HG03280 (cell line): ENCODE results near the gene MINDY2.
"Not testable (repeated sequence)": the region's sequence is repeated elsewhere in the genome, so short reads cannot be mapped to it uniquely, and the experiment has no call there.

Source experiments
- ATAC-seq: cut with Tn5 transposase; IDR thresholded peaks from one replicate; pipeline ENCODE4 v1.9.1; 2021; ENCODE audit warnings: mild to moderate bottlenecking, moderate library complexity; ENCODE audit not compliant: unreplicated experiment

The MINDY2 gene

DNA sequence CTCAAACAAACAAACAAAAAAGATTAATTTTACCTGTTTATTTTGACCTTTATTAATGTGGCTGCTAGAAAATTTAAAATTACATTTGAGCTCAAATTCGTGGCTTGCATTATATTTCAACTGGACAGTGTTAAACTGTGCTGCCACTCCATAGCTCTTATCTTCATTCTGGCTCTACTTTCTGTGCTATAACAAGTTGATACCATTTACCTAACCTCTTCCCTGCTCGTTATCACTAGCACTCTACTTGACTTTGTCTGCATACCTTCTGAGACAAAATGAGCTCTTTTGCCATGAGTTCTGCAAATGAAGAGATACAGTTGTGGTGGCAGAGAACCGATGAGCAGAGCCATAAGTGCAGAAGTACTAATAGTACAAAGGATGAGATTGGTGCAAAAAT, 26.4 kb downstream of the MINDY2 start:
- ATAC-seq, result no peak

DNA sequence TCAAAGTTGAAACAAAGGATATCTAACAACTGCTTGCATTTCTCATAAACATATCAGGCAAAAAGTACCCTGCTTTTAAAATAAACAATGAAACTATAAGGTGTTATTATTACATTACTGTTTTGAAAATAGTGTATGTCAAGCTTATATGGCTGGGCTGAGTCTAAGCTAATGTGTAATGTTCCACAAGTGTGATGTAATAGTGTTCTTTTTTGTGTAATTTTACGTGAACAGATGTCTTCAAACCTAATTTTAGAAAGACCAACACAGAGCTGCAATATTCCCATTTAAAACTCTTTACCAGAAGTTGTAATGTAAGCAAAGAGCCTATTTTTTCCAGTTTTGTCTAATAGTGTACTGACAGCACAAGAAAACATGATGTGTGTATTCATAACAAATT, 34.0 kb downstream of the MINDY2 start:
- no peak for ATAC-seq

DNA sequence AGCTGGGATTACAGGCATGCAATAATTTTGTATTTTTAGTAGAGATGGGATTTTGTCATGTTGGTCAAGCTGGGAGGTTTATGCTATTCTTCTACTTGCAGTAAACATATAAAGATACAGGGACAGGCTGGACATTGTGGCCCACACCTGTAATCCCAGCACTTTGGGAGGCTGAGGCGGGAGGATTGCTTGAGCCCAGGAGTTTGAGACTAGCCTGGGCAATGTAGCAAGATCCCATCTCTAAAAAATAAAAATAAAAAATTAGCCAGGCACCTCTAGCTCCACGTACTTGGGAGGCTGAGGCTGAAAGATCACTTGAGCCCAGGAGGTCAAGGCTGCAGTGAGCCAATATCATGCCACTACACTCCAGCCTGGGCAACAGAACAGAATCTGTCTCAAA, 52.2 kb downstream of the MINDY2 start:
- not testable (repeated sequence) for ATAC-seq

DNA sequence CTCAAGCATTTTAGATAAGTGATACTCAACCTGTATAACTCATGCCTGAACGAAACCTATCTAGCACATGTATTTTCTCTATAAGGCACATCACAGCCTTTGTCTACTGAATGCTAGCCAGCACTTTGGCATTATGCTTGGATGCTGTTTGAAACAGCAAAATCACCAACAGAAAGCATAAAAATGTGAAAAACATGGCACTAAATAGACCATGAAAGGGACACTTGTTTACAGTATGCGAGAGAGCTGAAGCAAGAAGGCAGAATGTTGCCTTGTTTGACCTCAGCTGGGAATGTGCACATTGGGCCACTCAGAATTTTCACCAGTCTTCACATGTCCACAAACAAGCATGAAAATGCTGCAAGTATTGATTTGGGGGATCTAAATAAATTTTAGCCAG, 59.5 kb downstream of the MINDY2 start:
- ATAC-seq, result no peak

DNA sequence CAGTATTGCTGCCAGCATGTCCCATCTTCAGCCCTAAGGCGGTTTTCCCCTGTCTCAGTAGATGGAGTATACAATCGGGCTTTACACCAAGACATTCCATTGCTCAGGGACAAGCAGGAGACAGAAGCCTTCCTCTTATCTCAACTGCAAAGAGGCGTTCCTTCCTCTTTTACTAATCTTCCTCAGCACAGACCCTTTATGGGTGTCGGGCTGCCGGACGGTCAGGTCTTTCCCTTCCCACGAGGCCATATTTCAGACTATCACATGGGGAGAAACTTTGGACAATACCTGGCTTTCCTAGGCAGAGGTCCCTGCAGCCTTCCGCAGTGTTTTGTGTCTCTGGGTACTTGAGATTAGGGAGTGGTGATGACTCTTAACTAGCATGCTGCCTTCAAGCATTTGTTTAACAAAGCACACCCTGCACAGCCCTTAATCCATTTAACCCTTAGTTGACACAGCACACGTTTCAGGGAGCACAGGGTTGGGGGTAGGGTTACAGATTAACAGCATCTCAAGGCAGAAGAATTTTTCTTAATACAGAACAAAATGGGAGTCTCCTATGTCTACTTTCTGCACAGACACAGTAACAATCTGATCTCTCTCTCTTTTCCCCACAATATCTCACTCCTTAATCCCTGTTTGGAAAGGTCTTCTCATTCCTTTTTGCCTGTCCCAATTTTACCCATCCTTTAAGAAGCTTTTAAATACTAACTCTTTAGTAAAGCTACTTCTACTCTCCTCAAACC, 62.8 kb downstream of the MINDY2 start:
- not testable (repeated sequence) for ATAC-seq

- ATAC-seq, result no peak
Measured at GRCh38 chr15:58839485-58839884, 68.4 kb downstream of the MINDY2 start.

- ATAC-seq, result no peak
Measured at GRCh38 chr15:58840048-58840447, 68.9 kb downstream of the MINDY2 start.

DNA sequence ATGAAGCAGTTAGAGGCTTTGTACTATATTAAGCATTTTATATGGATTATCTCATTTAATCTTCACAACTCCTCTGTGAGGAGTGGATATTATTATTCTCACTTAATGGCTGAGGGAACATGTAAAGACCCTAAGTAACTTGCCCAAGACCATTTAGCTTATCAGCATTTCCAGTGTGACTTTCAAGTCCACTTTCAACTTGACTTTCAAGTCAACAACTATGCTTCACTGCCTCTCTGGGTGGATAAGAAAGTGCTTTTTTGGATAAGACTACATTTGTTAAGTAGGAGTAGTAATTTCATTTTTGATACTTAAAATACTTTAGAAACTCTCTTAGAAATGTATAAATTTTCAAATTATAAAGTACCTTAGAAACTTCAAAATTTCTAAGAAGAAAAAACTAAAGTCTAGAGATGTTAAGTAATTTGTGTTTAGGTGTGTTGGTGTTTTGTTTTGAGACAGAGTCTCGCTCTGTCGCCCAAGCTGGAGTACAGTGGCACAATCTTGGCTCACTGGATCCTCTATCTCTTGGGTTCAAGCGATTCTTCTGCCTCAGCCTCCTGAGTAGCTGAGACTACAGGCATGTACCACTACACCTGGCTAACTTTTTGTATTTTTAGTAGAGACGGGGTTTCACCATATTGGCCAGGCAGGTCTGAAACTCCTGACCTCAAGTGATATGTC, 71.8 kb downstream of the MINDY2 start:
- ATAC-seq, result no peak

DNA sequence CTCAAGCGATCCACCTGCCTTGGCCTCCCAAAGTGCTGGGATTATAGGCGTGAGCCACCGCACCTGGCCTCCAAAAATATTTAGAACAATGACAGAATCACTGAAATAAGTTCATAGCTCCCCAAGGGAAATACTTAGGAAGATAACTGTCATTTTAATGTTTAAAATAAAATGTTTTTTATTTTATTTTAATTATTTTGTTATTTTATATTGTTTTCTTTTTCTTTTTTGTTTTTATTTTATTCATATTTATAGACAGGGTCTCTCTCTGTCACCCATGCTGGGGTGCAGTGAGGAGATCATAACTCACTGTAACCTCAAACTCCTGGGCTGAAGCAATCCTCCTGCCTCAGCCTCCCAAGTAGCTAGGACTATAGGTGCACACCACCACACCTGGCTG, 80.1 kb downstream of the MINDY2 start:
- ATAC-seq, result not testable (repeated sequence)

GRCh38 chr15:58852347-58852746, 81.2 kb downstream of the MINDY2 start:
- ATAC-seq, result no peak

DNA sequence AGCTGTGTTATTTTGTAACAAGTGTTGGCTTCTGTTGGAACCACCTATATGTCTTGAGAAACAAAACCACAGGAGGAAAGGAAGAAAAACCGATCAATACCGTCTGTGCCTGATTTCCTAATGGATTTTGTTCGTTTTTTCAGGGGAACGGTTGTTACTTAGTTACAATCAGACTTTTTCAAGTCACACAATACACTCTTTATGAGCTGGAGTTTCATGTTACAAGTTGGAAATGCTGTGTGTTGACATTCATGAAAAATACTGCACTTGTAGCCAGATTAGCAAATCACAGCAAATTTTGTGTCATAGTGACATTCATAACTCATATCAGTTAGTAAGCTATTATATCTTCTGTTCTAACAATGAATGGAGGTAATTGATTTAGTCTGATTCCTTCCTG, 83.5 kb downstream of the MINDY2 start:
- no peak for ATAC-seq

DNA sequence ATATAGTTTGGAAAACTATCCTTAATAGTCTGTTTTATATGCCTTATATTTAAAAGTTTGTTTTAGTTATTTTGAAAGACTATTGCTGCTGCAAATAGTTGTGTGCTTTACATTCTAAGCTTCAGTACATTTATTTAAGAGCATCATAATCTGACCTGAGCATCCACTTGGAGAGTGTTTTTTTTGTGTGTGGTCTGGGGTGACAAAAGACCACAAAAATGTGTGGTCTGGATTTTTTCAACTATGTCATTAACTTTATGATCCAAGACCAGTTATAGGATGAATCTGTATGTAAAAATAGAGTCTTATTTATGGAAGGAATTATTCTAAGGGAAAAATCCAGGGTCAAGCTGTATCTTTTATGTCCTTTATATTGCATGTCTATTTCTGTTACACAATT, 85.0 kb downstream of the MINDY2 start:
- ATAC-seq, result no peak

- not testable (repeated sequence) for ATAC-seq
Measured at GRCh38 chr15:58856621-58857020, 85.5 kb downstream of the MINDY2 start.

DNA sequence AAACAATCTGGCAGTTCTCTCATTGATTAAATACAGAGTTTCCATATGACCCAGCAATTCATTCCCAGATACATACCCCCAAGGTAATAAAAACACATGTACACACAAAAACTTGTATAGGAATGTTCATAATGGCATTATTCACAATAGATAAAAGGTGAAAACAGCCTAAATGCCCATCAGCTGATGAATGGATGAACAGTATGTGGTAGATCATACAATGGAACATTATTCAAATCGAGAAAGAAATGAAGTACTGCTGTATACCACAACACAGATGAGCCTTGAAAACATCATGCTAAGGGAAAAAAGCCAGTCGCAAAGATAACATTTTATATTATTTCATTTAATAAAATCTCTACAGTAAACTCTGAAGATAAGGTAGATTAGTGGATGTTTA, 91.2 kb downstream of the MINDY2 start:
- ATAC-seq, result no peak

GRCh38 chr15:58864602-58865424, 93.7 kb downstream of the MINDY2 start:
- no peak for ATAC-seq

- no peak for ATAC-seq
Measured at GRCh38 chr15:58865425-58865880, 94.4 kb downstream of the MINDY2 start.

GRCh38 chr15:58867926-58868325, 96.8 kb downstream of the MINDY2 start:
- no peak for ATAC-seq

DNA sequence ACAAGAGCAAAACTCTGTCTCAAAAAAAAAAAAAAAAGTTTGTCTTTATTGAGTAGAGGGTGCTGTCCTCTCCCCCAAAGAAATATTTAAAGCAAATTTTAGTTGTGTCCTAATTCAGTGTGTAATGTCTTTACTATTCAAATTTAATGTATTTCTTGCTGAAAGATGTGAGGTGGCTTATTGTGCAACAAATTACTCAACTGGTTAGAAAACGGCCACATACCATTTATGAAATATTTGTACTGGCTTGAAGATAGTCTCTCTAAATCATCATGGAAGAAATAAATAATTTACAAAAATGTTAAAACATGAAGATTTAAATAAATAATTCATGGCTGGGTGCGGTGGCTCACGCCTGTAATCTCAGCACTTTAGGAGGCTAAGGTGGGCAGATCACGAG, 99.3 kb downstream of the MINDY2 start:
- ATAC-seq, result no peak

- ATAC-seq, result no peak
Measured at GRCh38 chr15:58873267-58873666, 102.2 kb downstream of the MINDY2 start.

DNA sequence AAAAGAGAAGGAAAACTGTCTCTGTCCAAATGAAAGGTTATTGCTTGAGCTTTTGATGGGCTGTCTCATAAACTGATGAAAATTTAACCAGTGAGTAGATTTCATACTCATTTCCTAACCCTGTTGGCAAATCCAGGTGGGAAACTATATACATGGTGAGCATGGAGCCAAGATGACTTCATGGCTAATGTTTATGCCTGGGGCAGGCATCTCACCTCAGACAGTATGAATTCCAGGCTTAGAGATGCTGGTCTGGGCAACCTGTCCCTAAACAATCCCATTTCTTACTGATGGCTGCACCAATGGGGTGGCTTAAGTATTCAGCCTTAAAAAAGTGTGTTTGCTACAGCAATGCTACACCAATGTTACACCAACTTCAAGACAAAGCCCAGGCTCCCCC, 104.2 kb downstream of the MINDY2 start:
- no peak for ATAC-seq

DNA sequence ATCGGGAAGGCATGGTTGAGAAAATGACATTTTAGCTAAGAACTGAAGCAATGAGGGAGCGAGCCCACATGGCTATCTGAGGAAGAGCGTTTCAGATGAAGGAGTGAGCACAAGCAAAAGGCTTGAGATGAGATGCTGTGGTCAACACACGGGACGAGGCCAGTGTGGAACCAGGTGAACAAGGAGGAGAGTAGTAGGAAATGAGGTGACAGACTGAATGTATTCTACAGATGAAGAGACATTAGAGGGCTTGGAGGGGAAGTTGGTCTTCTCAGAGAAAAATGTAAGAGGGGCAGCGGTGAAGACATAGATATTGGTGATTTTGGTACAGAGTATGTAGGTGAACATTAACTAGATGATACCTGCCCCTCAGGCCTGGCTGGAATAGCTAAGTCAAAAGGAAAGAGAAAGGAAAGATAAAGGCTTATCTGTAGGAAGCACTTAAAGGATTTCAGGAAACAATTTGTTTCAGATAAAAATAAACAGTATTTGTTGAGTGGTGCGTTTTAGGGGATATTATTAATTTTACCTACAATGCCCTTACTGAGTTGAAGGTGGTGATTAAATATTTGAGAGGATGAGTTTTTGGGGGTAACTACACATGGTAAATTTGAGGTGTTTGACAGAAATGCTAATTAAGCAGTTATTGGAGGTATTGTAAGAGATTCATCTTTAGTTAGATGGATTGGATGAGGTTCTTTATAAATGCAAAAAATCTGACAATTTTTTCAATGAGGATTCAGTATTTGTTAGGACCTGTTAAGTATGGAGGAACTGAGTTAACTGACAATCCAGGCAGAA, 105.4 kb downstream of the MINDY2 start:
- no peak for ATAC-seq
